Measurements from ENCODE around the gene C2orf42.

- no peak for TF ChIP-seq CTCF (IDR thresholded peaks at IDR 0.05)
- TF ChIP-seq POLR2A (IDR thresholded peaks at IDR 0.05): no peak
These were observed 8.6 kb upstream of the C2orf42 start for GRCh38 chr2:70199320-70199864.

Measured in right lobe of liver (tissue), 4 donors.